Uterus (tissue), 2 donors: ENCODE results near the gene SERGEF.

Experiments used
- CTCF ChIP-seq, 4 experiments: fragments of 200-600 bp in 2 of 4; fragments of 450-650 bp in 2 of 4; sonication (generic) in 2 of 4; IDR thresholded peaks; one replicate each; pipeline ENCODE4 v1.5.1; 2016 to 2019; ENCODE audit warnings: antibody characterized with exemption in 4 of 4, mild to moderate bottlenecking in 2 of 4, moderate library complexity in 1 of 4
- POLR2A ChIP-seq, 2 donors: fragments of 450-650 bp; IDR thresholded peaks; one replicate each; pipeline ENCODE4 v1.6.1; 2016; ENCODE audit warnings: antibody characterized with exemption in 2 of 2, mild to moderate bottlenecking in 1 of 2, moderate library complexity in 1 of 2

- TF ChIP-seq CTCF (IDR thresholded peaks at IDR 0.05) (no peak), POLR2A (IDR thresholded peaks at IDR 0.05) (no peak)
These were observed 64.6 kb downstream of the SERGEF start for GRCh38 chr11:17948296-17948695.
